GM21576 (cell line): Measurements from ENCODE around the gene STK11IP.

Experiments
- ATAC-seq: cut with Tn5 transposase; IDR thresholded peaks from one replicate; pipeline ENCODE4 v1.9.1; 2021; ENCODE audit warnings: mild to moderate bottlenecking, moderate library complexity; ENCODE audit not compliant: unreplicated experiment

The STK11IP gene, protein sequence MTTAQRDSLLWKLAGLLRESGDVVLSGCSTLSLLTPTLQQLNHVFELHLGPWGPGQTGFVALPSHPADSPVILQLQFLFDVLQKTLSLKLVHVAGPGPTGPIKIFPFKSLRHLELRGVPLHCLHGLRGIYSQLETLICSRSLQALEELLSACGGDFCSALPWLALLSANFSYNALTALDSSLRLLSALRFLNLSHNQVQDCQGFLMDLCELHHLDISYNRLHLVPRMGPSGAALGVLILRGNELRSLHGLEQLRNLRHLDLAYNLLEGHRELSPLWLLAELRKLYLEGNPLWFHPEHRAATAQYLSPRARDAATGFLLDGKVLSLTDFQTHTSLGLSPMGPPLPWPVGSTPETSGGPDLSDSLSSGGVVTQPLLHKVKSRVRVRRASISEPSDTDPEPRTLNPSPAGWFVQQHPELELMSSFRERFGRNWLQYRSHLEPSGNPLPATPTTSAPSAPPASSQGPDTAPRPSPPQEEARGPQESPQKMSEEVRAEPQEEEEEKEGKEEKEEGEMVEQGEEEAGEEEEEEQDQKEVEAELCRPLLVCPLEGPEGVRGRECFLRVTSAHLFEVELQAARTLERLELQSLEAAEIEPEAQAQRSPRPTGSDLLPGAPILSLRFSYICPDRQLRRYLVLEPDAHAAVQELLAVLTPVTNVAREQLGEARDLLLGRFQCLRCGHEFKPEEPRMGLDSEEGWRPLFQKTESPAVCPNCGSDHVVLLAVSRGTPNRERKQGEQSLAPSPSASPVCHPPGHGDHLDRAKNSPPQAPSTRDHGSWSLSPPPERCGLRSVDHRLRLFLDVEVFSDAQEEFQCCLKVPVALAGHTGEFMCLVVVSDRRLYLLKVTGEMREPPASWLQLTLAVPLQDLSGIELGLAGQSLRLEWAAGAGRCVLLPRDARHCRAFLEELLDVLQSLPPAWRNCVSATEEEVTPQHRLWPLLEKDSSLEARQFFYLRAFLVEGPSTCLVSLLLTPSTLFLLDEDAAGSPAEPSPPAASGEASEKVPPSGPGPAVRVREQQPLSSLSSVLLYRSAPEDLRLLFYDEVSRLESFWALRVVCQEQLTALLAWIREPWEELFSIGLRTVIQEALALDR

DNA sequence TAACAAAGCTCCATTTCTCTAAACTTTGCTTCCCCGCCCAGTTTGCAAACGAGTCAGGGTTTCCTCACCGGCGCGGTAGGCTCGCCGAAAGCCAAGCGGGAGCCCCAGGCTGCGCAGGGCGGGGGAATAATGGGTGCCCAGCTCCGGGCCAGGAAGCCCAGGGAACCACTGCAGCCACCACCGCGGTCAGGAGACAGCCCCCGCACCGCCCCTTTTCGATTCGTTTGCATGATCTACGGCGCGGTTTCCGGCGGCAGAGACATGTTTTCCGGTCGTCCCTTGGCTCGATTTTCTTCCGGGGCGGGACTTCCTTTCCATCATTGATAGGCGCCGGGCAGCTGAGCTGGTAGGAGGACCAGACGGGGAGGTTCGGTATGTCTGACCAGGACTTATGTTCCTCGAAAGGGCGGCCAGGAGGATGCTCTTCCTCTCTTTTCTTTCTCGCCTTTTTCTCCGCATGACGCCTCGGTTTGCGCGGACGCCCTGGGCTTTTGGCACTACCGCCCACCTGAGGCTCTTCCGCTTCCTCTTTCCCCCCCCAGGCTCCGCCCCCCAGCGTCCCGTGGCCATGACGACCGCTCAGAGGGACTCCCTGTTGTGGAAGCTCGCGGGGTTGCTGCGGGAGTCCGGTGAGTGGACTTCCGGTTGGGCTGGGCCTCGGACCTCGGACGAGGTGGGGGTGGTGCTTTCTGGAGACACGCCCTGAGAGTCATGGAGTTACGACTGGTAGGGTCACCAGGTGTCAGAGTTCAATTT, at the start of gene STK11IP:
Gene STK11IP, plus strand, starts transcription at position 306 of the 756 bp plus-strand sequence. Its CDS starts 263 bp downstream, at position 569.
- ATAC-seq, result peak; percentile 92

DNA sequence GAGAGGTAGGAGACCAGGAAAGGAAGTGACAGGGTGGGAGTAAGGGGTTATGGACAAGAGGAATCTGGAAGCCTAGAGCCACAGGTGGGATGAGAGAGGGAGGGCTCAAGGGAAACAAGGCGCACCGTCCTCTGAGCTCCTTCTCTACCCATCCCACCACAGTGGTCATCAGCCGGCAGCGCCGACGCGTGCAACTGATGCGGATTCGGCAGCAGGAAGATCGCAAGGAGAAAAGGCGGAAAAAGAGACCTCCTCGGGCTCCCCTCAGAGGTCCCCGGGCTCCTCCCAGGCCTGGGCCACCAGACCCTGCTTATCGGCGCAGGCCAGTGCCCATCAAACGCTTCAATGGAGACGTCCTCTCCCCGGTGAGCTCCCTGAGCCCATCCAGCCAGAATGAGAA, 48.7 kb upstream of the STK11IP start:
- no peak for ATAC-seq

DNA sequence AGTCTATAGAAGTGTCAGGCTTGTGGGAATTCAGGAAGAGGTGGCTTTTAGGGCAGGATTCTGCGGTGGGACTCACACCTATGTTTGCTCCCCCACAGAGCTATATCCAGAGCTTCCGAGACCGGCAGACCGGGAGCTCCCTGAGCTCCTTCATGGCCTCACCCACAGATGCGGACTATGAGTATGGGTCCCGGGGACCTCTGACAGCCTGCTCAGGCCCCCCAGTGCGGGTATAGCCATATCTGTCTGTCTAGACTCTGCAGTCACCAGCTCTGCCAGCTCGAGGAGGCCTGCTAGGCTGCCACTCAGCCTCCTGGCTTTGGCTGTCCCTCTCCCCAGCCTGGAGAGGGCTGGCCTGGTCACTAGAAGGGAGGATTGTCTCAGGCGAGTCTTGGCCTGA, 48.0 kb upstream of the STK11IP start:
- ATAC-seq, result no peak

DNA sequence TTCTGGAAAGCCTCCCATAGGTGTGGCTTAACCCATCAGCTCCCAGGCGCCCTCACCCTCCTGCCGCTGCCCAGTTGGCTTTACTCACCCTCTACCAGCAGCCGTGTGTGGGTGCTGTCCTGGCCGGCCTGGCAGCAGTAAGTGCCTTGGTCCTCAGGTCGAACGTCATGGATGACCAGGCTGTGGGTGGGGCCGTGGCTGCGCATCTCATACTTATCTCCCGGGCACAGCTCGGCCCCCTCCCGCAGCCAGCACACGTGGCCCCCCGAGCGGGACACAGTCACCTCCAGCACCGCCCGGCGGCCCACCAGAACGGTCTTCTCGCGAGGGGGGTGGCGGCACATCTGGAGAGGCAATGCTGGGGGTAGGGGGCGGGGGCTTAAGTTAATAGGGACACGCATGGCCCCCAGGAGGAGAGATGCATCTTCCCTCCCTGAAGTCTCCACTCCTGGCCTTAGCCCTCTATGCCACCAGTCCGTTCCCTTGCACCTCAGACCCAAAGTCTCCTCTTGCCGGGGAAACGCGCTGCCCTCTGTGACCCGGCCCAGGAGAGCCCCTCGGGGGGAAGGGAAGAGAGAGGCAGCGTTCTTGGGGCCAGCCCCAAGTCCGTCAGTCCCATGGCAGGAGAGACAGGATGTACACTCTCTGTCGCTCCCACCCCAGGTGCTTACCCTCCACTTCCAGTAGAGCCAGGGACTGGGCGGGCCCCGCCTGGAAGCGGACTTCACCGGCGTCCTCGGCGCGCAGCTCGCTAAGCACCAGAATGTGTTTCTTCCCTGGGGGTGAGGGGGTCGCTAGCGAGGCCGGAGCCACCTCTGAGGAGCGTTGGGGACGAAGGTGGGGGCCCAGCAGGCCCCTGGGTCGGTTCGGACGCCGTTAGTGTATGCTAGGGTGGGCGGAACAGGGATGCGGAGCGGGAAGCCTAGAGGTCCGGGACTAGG, 45.9 kb upstream of the STK11IP start:
- ATAC-seq, result peak; percentile 15

DNA sequence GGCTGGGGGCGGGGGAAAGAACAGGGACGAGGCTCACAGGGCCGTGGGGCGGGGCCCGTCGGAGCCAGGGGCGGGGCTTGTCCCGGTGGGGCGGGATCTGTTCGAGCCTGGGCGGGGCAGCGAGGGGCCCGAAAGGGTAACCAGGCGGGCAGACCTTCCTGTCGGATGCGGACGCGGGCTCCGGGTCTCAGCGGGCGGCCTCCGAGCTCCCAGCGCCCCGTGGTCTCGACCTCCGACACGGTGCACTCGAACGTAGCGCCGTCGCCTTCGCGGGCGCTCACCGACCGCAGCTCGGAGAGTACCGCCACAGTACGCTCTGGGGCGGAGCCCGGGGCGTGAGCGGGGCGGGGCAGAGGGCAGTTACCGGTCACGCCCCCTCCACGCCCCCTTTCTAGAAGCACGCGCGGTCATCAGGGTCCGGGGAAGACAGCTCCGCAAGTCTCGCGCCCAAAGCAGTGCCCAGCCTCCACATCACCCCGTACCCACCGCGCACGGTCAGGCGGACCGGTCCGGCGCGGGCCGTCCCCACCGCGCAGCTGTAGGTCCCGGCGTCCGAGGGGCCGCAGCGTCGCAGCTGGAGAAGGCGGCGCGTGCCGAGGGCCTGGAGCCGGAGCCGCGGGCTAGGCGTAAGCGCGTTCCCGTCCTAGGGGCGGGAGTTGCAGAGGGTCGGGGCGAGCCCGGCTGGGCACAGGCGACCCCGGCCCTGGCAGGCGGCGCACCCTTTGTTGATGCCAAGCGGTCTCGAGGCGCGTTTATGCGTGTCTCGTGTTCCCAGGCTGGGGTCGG, 45.1 kb upstream of the STK11IP start:
- peak; percentile 90 for ATAC-seq

DNA sequence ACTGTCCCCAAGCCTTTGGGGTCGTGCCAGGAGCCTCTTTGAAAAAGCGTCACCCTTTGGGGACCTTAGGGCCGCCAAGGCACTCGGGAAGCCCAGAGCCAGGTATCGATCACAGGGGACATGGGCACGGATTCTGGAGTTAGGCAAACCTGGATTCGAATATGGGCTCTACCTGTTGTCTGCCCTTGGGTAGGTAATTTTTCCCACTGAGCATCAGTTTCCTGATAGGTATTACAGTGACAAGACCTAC, 44.6 kb upstream of the STK11IP start:
- ATAC-seq, result no peak

DNA sequence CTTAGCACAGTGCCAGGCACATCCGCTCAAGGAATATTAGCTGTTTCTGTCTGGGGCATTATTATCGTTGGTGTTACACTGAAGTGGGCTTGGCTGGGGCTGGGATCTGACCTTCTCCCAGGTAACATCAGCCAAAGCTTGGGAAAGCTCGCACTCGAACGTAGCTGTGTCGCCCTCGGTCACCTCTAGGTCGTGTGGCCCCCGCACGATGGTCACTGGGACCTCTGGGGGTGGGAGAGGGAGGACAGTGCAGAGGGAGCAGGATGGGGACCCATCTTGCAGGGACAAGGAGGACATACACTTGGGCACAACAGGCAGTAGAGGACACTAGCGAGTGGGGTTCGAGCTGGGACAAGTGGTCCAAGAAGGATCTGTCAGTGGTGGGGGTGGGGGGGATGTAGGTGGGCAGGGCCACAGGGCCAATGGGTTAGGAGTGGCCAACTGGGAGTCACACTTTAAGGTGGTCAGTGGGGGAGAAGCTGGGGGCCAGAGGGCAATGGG, 44.1 kb upstream of the STK11IP start:
- no peak for ATAC-seq

DNA sequence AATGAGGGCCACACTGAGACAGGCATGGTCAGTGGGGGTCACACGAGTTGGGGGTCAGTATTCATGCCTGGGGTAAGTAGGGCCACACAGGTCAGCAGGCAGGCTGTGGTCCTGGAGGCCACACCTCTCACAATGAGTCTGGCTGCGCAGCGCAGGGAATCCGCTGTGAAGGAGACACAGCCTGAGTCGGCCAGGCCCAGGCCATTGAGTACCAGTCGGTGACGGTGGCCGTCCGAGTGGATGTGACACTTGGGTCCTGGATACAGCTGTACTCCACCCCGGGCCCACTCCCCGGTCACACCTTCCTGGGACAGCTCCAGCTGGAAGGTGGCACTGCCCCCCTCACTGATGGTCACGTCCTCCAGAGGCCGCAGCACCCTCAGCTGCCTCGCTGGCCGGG, 43.3 kb upstream of the STK11IP start:
- no peak for ATAC-seq

DNA sequence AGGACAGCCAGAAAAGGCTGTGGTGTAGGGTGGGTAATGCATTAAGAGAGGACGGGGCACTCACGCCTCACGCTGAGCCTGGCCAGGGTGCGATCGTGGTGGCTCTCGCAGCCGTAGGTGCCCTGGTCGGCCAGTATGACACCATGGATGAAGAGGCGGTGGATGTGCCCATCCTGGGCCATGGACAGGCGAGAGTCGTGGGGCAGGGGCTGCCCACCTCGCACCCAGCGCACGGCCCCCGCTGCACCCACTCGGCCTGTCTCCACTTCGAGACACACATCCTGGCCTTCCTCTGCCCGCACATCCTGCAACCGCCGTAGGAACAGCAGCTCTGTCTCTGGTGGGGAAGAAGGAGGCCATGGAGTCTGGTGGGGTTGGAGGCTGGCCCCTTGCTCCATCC, 41.7 kb upstream of the STK11IP start:
- no peak for ATAC-seq

DNA sequence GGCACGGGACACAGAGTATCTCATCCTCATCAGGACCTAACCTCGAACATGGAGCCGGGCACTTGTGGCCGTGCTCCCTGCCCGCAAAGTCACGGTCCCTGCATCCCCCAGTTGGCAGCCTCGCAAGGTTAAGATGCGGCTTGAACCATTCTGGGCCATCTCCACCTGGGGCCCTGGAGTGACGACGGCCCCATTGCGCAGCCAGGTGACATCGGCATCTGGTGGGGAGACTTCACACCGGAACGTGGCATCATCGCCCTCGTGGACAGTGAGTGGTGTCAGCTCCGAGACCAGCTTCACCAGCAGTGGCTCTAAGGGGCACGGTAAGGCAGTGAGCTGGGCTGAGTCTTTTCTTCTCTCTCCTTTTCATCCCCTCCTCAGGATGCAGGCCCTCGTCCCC, 41.2 kb upstream of the STK11IP start:
- ATAC-seq, result no peak

DNA sequence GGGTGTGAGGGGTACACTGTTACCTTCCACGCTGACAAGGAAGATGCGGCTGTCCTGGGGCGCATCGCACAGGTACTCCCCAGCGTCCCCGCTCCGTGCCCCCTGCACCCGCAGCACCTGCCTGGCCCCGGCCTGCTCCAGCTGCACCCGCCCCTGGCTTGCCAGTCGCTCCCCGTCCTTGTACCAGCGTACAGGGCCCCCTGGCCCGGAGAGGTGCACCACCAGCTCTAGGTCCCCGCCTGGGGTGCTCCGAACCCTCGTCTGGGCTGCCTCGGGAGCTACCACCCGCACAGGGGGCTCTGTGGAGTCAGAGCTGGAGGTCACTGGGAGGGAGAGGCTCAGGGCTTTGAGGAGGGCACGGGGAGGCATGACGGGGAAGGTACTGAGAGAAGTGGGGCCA, 40.3 kb upstream of the STK11IP start:
- ATAC-seq, result no peak

DNA sequence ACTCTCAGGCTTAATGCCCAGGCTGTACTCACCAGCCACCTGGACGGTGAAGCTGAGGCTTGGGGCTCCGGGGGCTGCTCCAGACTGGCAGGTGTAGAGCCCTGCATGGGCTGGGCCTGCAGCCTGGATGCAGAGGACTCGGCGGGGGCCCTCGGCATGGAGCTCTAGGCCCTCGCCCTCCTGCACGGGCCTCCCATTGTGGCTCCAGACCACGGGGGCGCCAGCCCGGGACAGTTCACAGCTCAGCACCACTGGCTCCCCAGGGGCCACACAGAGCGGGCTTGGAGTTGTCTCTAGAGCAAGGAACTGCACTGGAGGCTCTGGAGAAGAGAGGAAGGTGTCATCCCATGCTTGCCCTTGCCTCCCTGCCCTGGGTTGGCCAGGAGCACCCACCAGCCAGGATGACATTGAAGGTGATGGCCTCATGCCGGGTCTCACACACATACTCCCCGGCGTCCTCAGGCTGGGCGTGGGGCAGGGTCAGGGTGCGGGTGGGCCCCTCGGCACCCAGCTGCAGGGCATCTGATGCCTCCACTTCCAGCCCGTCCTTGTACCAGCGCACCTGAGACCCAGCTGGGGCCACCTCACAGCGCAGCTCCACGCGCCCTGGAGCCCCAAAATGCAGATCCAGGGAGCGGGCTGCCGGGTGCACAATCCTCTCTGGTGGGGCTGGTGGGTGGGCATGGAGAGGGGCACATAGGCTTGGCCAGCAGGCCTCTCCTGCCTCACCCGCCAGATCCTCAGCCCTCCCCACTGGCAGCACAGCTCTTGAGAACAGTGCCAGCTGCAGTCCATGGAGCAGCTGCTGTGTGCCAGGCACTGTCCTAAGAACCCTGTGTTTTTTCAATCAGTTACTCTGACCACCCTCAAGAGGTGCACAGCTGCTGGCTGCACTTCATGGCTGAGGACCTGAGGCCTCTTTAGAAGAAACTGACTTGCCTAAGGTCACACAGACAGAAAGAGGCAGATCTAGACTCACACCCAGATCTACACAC, 39.6 kb upstream of the STK11IP start:
- ATAC-seq, result no peak

DNA sequence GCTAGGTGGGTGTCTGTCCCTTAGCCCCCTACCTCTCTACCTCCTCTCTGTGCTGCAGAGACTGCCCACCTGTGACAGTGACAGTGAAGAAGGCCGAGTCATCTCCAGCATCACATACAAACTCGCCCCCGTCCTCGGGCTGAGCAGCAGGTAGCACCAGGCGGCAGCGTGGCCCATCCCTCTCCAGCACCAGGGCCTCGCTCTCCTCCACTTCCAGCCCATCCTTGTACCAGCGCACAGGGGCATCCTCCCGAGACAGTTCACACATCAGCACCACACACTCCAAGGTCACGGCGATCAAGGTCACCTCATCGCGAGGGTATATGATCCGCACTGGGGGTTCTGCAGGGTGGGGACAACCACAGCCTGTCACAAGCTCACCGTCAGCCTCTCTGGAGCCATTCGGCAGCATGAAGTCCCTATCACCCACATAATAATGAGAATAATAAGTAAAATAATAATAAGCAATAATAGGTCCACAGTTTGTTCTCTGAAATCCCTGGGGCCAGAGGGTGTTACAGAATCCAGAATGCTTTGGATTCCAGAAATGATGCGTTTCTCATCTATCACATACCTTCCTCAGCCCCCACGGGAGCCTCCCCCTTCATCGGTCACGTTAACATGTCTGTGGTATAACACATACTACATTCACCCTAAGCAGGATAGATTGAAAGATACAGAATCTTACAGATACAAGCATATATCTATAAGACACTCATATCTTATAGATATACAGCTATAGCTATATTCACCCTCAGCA, 38.3 kb upstream of the STK11IP start:
- ATAC-seq, result no peak

DNA sequence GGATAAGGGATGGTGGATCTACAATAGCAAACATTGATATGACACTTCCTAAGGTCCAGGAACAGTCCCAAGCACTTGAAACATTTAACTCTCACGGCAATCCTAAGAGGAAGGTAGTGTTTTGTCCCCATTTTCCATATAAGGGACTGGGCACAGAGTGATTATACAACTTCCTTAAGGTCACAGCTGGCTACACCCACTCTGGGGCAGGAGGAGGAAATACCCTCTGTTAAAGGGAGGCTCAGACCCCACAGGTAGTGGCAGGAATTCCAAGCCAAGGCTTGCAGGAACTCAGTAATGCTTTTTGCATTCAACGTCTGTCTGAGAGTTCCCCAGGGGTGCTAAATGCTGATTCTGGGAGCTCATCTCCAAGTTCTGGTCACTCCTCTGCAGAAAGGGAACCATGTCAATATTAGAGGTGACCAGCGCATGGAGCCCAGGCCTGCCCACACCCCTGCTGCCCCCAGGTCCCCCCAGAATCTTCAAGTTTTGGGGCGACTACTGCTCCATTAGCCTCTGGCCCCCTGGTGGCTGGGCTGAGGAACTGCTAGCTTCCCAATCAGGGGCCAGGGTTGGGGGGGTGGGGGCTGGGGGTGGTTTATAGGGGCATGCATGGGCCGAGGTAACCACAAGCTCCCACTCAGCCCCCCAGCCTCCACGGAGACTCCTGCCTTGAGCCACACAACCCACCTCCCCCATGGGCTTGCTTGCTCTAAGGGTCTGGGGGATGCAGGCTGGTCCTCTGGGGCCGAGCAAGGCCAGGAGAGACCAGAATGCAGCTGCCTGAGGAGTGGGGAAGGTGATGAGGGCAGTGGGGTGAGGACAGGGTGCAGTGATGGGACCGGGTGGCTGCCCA, 37.4 kb upstream of the STK11IP start:
- no peak for ATAC-seq

DNA sequence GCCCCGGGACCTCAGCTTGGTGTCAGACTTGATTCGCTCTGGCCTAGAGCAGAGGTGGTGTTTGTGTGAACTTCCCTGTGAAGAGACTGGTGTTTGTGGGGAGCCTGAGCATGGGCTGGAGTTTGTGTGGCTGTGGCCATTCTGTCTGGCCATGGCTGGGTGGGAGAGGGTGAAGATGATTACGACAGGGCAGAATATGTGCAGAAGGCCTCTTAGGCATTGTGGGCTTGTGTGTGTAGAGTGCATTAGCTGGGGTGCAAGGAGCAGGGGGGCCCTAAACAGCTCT, 36.8 kb upstream of the STK11IP start:
- ATAC-seq, result no peak
